ENCODE data around the gene MYO3B. TPM values are rescaled to one million over a fixed set of nuclear protein-coding genes. Genes with fewer than 3 reads are reported as not detected.
A peak's percentile ranks its signal among the peaks of the same experiment; 100 is the strongest.

Gene MYO3B
- total and polyA plus RNA-seq, 11 donors: 0.09 to 0.19 (median 0.10) TPM; not detected in 8

DNA sequence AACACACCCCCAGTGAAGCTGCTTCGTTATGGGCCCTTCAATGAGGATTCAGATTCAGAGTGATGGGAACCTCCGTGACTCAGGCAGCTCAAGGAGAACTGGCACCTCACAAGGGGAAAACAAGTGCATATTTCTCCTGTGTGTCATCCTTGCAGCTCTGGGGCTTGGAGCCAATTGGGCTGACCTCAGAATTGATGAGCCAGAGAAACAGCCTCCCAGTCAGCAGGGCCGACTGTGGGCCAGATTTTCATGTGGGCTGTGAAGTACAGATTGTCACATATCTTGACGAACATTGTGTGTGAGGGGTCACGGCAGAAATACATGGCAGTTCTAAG, 347.6 kb downstream of the MYO3B start:
- 42 to 62% (median 49%) methylated on average over 4 to 5 of the region's 5 CpGs for WGBS, 4 donors
- no peak overlapping the region for H3K4me3 ChIP-seq
- ATAC-seq: peak; percentile 7 to 91 (median 74)
- H3K36me3 ChIP-seq: no peaks in the 10 kb centered on the region
- TF ChIP-seq, protein P1, sequence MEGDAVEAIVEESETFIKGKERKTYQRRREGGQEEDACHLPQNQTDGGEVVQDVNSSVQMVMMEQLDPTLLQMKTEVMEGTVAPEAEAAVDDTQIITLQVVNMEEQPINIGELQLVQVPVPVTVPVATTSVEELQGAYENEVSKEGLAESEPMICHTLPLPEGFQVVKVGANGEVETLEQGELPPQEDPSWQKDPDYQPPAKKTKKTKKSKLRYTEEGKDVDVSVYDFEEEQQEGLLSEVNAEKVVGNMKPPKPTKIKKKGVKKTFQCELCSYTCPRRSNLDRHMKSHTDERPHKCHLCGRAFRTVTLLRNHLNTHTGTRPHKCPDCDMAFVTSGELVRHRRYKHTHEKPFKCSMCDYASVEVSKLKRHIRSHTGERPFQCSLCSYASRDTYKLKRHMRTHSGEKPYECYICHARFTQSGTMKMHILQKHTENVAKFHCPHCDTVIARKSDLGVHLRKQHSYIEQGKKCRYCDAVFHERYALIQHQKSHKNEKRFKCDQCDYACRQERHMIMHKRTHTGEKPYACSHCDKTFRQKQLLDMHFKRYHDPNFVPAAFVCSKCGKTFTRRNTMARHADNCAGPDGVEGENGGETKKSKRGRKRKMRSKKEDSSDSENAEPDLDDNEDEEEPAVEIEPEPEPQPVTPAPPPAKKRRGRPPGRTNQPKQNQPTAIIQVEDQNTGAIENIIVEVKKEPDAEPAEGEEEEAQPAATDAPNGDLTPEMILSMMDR (IDR thresholded peaks at IDR 0.05): no peak
- no peak for TF ChIP-seq POLR2A (IDR thresholded peaks at IDR 0.05)
- no peaks in the 10 kb centered on the region for H3K27me3 ChIP-seq
- no peaks in the 10 kb centered on the region for H3K9me3 ChIP-seq
- peak overlapping the region in 3 of 12 donors; percentile 2 to 71 (median 40) for H3K27ac ChIP-seq
- intact Hi-C loops (cut with DNase I): no loop called here
- DNase-seq: peak; percentile 26 to 77 (median 67)
- H3K4me1 ChIP-seq: peaks cover 0 to 28% (median 21%) of the 10 kb centered on the region in 12 donors

DNA sequence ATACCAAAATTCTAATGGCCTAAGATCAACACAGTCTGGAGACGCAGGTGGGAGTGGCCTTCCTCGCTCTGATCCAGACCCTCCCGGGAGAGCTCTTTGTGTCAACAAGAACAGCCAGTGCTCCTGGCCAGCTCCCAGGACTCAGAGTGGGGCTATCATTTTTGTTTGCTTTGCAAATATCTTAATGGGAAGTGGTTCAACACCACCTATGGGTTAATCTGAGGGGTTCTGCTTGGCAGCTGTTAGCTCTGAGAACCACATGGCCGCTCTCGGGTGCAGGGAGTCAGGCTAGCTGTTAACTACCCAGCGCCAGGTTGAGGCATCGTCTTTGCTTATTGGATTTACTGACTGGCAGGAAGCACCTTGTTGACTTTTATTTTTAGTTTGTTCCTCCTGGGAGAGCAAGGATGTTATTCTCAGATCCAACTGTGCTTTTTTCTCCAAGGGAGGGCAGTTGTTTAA, 352.4 kb downstream of the MYO3B start:
- H3K27ac ChIP-seq: peak overlapping the region in 11 of 12 donors; percentile 28 to 71 (median 57)
- DNase-seq (peak; percentile 57 to 87 (median 80)), ATAC-seq (peak; percentile 88 to 95 (median 91))
- no peaks in the 10 kb centered on the region for H3K27me3 ChIP-seq
- no peak for TF ChIP-seq POLR2A (IDR thresholded peaks at IDR 0.05)
- TF ChIP-seq, protein P1 (IDR thresholded peaks at IDR 0.05): no peak
- no peaks in the 10 kb centered on the region for H3K36me3 ChIP-seq
- no peaks in the 10 kb centered on the region for H3K9me3 ChIP-seq
- peak overlapping the region in 8 of 12 donors; percentile 14 to 39 (median 29) for H3K4me3 ChIP-seq
- WGBS, 4 donors: 2 to 11% (median 6%) methylated on average over 7 of the region's 7 CpGs
- intact Hi-C loops (cut with DNase I): no loop called here
- H3K4me1 ChIP-seq: peaks cover 0 to 30% (median 20%) of the 10 kb centered on the region in 12 donors

DNA sequence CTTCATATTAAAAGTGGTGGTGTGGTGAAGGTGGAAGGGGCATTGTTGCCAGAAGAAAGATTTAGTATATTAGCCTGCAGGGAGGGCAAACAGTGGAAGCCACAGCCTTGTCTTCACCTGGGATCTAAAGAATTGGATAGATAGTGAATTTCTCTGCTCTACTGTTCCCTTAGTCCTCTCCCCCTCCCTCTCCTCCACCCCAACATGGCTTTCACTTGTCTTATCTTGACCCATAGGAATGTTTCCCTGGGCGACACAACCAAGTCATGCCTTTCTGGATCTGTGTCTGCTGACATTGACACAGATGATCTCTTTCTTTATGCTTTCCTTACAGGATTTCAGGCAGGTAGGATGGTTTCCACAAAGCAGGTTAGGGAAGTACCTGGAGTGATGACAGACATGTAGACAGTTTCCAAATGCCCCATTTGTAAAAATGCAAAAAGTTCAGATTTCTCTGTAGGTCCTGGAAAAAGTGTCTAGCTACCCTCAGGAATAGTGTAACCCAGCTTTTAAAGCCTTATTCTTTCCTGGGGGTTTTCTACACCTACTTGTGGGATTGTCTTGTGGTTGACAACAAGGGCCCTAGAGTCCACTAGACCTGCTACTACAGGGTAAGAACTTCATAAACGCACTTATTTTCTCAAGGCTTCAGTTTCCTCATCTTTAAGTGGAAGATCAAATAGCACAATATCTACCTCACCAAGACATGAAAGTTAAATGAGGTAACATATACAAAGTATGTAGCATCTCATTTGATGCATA, 353.0 kb downstream of the MYO3B start:
- Histone ChIP-seq H3K27me3 (no peaks in the 10 kb centered on the region), H3K4me3 (peak overlapping the region in 2 of 12 donors; percentile 26 to 32), H3K36me3 (no peaks in the 10 kb centered on the region), H3K4me1 (peaks cover 0 to 23% (median 16%) of the 10 kb centered on the region in 12 donors), H3K9me3 (no peaks in the 10 kb centered on the region), H3K27ac (peak overlapping the region in 9 of 12 donors; percentile 25 to 71 (median 57))
- TF ChIP-seq, protein P1 (IDR thresholded peaks at IDR 0.05): no peak
- no peak for TF ChIP-seq POLR2A (IDR thresholded peaks at IDR 0.05)
- 19 to 51% (median 46%) methylated on average over 2 of the region's 2 CpGs for WGBS, 4 donors
- DNase-seq (no peak), ATAC-seq (no peak)
- intact Hi-C loops (cut with DNase I): no loop called here

DNA sequence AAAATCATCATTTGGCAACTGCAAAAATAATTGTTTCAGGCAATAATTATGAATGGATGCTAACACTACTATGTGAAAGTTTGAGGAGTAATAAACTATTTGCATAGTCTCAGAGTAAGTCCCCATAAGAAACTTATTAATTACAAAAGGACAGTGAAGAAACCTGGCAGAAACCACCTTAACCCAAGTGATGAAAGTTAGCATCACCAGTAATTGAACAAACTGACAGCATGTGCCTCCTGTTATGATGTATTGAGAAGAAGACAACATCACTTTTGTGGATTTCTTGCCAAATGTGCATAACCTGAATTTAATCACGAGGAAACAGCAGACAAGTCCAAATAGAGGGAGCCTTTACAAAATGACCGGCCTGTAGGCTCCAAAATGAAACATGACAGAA, 353.9 kb downstream of the MYO3B start:
- intact Hi-C loops (cut with DNase I): no loop called here
- DNase-seq (no peak), ATAC-seq (no peak)
- 80 to 90% (median 84%) methylated on average over 2 of the region's 2 CpGs for WGBS, 4 donors
- Histone ChIP-seq H3K9me3 (no peaks in the 10 kb centered on the region), H3K27me3 (no peaks in the 10 kb centered on the region), H3K36me3 (no peaks in the 10 kb centered on the region), H3K4me1 (peaks cover 0 to 23% (median 16%) of the 10 kb centered on the region in 12 donors), H3K27ac (no peak overlapping the region), H3K4me3 (no peak overlapping the region)
- TF ChIP-seq, protein P1 (IDR thresholded peaks at IDR 0.05): no peak
- no peak for TF ChIP-seq POLR2A (IDR thresholded peaks at IDR 0.05)
